NCI-H2227 treated with DMSO at 0.1 percent for 48 hours (cell line): ENCODE measurements around the gene GFPT2.

ENCODE experiments used
- DNase-seq: peaks from one replicate; lab custom pipeline; 2025; lab: John Stamatoyannopoulos, UW

GFPT2 gene

DNA sequence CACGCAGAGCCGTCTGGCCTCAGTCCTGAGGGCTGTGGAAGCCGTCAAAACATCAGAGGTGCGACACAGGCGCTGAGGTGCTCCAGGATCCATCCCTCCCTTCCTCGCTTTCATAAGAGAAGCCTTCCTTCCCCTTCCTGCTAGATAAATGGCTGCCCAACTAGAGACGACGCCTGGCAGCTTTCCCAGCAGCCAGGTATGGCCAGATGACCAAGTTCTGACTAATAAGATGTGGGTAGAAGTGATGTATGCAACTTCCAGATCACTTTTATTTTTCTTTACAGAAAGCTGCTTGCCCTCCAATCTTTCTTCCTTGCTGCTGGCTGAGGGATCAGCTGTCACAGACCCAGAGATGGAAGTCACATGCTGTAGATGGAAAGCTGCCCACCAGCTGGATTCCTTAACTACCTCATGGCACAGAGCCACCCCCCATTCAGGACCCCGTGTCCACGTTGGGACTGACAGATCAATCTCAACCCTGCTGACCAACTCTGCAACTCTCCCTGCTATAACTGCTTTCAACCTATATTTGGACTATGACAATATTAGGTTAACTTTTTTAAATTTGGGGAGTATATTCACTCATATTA lies 70.0 kb downstream of the GFPT2 start:
- DNase-seq = no peak

DNA sequence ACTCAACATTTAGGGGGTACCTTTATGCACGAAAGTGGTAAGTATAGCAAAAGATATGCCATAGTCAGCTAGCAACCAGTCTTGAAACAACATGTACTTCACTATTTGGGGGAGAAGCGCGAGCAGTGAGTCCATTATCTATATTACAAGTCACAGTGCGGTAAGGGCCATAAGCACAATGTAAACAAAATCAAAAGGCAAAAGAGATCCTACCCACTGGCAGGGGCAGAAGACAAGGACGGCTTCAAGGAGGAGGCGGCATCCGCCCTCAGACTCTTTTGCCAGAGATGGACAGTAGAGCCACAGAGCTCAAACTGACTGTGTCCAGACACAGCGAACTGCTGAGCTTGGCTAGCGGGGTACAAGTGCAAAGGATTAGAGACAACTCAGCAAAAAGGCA lies 70.9 kb downstream of the GFPT2 start:
- no peak for DNase-seq

- no peak for DNase-seq
Measured at GRCh38 chr5:180281706-180282105, 71.4 kb downstream of the GFPT2 start.

DNA sequence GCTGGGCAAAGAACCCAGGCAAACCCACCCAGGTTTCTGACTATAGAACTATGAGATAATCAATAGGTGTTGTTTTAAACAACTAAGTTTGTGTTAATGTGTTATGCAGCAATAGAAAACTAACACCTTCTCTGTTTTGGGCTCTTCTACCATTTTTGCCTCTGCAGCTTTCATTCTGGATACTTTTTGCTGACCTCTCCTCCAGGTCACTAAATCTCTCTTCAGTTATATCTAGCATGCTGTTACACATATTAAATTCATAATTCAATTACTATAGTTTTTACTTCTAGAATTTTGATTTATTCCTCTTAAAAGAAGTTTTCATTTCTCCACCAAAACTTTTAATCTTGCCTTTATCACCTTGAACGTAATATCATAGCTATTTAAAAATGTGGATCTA lies 78.4 kb downstream of the GFPT2 start:
- no peak for DNase-seq

DNA sequence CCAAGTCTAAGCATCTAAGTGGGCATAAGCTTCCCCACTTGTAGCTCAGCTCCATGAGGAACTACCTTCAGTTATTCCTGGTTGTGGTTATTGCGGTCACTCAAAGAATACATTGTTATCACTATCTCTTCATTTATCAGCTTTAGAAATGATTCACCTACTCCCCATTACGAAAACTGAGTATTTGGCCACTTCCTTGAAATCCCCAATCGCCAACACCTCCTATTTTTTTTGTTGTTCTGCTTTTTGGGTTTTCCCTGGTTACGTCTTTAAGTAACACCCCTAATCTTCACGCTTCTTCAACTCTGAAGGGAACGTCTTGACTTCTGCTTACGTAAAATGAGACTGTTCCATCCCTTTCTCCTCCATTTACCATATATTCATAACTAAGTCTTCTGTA lies 81.9 kb downstream of the GFPT2 start:
- DNase-seq = no peak

GRCh38 chr5:180259260-180259611 lies 93.9 kb downstream of the GFPT2 start:
- DNase-seq = no peak

GRCh38 chr5:180253036-180253824 lies 99.9 kb downstream of the GFPT2 start:
- no peak for DNase-seq

- DNase-seq = no peak
Measured at GRCh38 chr5:180251887-180252286, 101.2 kb downstream of the GFPT2 start.

- DNase-seq = no peak
Measured at GRCh38 chr5:180251141-180251540, 102.0 kb downstream of the GFPT2 start.
